HG02970 (cell line): Measurements from ENCODE around the gene DDAH1.

Source experiments
- ATAC-seq: cut with Tn5 transposase; IDR thresholded peaks from one replicate; pipeline ENCODE4 v1.9.1; 2021; ENCODE audit warnings: mild to moderate bottlenecking, moderate library complexity, moderate number of reproducible peaks; ENCODE audit not compliant: unreplicated experiment, low FRiP score

DDAH1 gene

DNA sequence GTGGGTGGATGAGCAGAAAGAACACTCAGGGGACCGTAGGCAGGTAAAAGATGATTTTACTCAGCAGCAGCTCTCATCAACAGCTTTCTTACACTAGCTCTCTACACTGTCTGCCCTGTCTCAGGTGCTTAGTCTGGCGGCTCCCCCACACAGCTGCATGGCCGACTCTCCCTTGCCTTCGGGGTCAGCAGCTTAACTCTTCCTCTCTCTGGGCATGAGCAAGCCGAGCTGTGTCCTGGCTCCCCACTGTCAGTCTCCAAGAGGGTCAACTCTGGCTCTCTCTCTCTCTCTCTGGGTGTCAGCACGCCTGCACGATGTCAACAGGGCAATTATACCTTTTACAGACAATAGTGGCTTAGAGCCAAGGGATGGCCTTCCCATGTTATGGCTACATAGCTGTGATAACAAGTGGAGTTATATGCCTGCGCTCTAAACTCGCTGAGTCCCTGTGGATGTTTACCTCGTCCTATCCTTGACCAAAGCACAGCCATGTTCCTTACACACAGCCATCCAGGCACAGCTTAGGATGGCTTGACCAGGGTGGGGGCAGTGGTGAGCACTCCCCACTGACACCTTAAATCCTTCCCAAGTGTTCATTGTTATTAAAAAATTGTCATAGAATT, 185.4 kb downstream of the DDAH1 start:
- no peak for ATAC-seq

GRCh38 chr1:85278853-85279314, 186.1 kb downstream of the DDAH1 start:
- ATAC-seq, result no peak

DNA sequence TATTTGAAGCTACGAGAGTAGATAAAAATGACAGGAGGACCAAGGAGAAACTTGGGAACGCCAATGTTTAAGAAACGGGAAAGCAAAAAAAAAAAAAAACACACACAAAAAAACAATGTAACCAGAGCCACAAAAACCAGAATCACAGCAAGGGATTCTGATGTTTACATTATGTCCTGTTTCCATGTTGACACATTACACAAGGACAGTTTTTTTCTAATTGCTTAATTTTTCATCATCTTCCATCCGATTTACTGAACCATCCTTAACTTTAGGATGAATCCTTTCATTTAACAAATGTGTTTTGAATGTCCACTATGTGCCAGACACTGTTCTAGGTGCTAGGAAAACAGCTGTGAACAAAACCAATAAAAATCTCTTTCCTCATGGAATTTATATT, 187.2 kb downstream of the DDAH1 start:
- ATAC-seq, result no peak

GRCh38 chr1:85276978-85277639, 187.8 kb downstream of the DDAH1 start:
- ATAC-seq, result no peak

DNA sequence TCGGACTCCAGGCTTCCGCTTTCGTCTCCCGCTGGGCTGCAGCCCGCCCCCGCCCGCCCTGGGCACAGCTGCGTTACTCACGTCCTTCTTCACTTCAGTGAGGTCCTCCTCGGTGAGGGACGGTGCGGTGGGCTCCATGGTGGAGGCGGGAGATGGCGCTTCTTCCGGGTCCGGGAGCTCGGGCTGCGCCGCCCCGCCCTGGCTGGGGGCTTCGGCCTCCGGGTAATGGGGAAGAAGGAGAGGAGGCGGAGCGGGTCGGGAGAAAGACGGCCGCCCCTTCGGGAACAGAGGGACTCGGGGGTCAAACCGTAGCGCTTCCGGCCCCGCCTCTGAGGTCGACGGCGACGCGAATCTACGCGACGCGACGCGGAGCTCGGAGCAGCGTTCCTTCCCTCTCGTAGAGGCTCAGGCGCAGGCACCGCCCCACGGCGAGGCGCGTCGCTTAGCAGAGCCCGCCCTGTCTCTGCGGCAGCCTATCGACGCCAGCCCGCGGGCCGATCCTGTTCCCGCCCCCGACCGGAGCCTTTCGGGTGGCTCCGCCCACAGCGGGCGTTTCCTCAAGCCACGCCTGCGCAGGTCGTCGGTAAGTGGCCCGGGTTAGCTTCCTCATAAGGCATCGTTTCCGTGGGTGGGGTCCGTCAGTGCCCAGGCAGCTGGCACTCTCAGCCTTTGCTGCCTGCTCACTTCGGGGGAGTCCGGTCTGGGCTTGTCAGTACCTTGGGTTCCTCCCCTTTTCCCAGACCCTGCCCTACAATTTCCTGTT, 188.6 kb downstream of the DDAH1 start, which contains the start of gene BCL10:
BCL10 (minus strand) TSS at position 418 of the 763 bp plus-strand sequence; CDS start at position 138, 280 bp downstream.
- ATAC-seq, result peak; percentile 99

DNA sequence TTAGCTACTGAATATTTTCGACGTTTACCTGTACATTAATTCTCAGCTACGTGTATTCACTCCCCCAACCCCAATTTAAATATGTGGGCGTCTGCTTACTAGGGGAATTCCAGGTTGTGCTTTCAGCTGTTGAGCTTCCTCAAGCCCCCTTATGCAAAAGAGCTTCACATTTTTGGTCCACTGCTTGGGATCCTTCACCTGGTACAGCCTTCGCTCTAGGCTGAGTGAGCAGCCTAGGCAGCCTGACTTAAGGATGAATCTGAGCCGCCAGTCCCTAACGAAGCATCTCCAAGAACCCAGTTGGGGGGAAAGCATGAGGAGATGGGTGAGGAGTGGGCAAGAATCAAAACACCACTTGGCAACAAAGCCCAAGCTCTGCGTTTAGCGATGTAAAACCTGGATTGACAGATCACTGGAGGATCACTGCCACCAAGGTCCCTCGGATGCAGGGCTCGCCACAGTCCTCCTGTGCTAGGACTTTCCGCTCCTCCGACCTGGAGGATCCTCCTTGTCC, 189.2 kb downstream of the DDAH1 start:
- ATAC-seq, result no peak

DNA sequence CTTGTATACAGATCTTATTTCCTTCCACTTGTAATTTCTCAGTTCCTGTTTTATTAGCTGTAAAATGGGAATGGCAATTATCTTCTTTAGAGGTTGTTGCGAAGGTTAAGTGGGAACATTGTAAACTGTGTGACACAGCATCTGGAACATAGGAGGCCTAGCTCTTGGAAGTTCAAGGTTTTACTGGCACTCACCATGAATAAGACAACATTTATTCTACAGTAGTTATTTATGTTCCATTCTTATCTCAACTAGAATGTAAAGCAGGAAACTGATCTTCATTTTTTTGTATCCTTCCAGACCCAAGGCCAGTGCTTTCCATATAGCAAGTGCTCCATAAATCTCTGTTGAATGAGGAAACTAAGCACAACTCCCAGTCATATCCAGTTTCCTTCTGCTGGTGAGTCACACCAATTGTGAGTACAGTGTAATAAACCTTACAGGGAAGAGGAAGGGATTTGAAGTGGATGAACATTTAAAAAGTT, 189.9 kb downstream of the DDAH1 start:
- ATAC-seq, result no peak

DNA sequence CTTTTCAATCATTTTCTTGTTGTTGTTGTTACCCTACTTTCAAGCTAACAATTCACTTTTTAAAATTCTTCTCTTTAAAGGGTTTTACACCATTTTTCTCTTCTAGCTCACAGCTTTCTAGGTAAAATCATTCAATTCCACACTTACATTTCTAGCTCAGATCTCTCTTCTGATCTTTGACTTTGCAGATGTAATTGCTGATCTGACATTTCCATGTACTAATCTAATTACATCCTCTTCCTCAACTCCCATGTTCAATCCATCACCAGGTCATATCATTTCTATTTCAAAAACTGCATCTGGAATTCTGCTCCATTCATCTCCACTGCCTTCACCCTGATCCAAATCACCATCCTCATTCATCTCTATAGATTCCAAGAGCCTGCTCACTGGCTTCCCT, 191.6 kb downstream of the DDAH1 start:
- ATAC-seq, result no peak

- no peak for ATAC-seq
Observed at GRCh38 chr1:85268801-85269585, 196.0 kb downstream of the DDAH1 start.
